HAP-1 (cell line): ENCODE measurements around the gene CYP19A1.
"Not testable (repeated sequence)": the region's sequence is repeated elsewhere in the genome, so short reads cannot be mapped to it uniquely, and the experiment has no call there.

Experiments
- DNase-seq, 2 experiments: peaks; one replicate each; pipeline ENCODE4 v3.0.0-alpha.2; 2016 to 2020; ENCODE audit warnings: low spot score in 2 of 2
- H3K27me3 ChIP-seq: fragments of 250-450 bp; sonication (Bioruptor Pico); 2 replicates; pipeline ENCODE4 v1.5.1; 2020; ENCODE audit warnings: low read depth, mild to moderate bottlenecking, moderate library complexity
- H3K36me3 ChIP-seq: fragments of 250-450 bp; sonication (Bioruptor Pico); replicated peaks from 2 replicates; pipeline ENCODE4 v1.5.1; 2020; ENCODE audit warnings: mild to moderate bottlenecking
- H3K4me1 ChIP-seq: fragments of 250-450 bp; sonication (Bioruptor Pico); 2 replicates; pipeline ENCODE4 v1.5.1; 2020; ENCODE audit warnings: mild to moderate bottlenecking
- H3K4me3 ChIP-seq: fragments of 250-450 bp; sonication (Bioruptor Pico); 2 replicates; pipeline ENCODE4 v1.5.1; 2020; ENCODE audit warnings: mild to moderate bottlenecking, moderate library complexity
- H3K9me3 ChIP-seq: fragments of 250-450 bp; sonication (Bioruptor Pico); 2 replicates; pipeline ENCODE4 v1.5.1; 2020; ENCODE audit warnings: mild to moderate bottlenecking, moderate library complexity
- in situ Hi-C: fragments of 300-500 bp; cut with MboI; formaldehyde crosslinking; loops from 3 replicates; pipeline ENCODE4 v1.14.3; 2020; ENCODE audit warnings: low sequenced_read_pairs, inconsistent platforms, mixed read lengths

The CYP19A1 gene

DNA sequence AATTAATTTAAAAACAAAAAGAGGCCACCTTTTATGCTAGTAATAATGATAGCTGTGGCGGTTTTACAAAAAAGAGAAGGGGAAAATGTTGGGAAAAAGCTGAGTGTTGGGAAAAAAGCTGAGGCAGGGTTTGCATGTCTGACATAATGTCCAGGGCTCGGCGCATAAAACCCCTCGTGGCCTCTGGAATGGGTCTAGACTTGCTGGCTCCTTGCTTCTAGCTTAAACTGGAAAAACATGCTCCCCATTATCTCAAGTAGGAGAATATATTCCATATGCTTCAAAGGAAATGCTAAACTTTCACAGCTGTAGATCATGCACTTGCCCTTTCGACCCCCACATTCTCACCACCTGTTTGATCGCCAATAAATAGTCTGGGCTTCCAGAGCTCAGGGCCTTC lies 53.0 kb downstream of the CYP19A1 start:
- no peaks in the 10 kb centered on the region for H3K36me3 ChIP-seq
- H3K4me3 ChIP-seq: no peak overlapping the region
- H3K4me1 ChIP-seq: no peaks in the 10 kb centered on the region
- in situ Hi-C loops: no loop called here
- no peaks in the 10 kb centered on the region for H3K9me3 ChIP-seq
- DNase-seq: no peak
- H3K27me3 ChIP-seq: no peaks in the 10 kb centered on the region

DNA sequence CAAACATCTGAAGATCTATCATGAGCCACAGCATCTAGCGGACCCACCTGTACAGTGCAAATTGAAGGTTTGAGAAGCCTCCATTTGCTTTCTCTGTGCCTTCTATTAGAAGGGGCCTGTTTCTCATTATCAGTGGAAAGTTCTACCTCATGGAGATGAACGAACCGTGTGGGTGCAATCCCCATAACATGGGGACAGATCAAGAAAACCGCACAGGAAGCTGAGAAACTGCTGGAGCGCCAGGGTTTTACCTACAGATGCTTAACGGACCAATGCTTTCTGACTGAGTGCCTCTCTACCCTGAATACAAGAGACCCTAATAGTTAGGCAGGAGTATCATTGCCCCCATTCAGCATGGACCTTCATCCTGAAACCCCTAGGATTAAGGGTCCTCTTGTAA lies 53.5 kb downstream of the CYP19A1 start:
- H3K27me3 ChIP-seq: no peaks in the 10 kb centered on the region
- in situ Hi-C loops: no loop called here
- no peak for DNase-seq
- H3K4me3 ChIP-seq: no peak overlapping the region
- H3K9me3 ChIP-seq: no peaks in the 10 kb centered on the region
- H3K4me1 ChIP-seq: no peaks in the 10 kb centered on the region
- H3K36me3 ChIP-seq: no peaks in the 10 kb centered on the region

DNA sequence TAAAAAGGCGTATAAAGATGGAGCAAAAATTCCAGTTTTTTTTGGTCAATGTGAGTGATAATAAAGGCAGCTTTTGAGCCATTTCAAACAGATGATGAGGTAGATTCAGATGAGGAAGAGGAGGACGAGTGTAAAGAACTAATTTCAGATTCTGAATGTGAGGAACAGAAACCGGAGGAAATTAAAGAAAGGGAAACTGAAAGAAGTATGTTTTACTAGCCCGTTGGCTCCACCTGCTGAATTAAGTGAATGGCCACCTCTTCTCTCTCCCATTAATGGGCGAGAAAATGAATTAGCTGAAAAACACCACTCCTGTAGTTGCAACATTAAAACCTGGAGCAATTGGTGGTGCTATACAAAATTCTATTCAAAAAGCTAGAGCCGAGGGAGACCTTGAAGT lies 55.4 kb downstream of the CYP19A1 start:
- Histone ChIP-seq H3K36me3 (no peaks in the 10 kb centered on the region), H3K4me3 (no peak overlapping the region), H3K4me1 (no peaks in the 10 kb centered on the region), H3K9me3 (no peaks in the 10 kb centered on the region), H3K27me3 (peaks cover 5% of the 10 kb centered on the region; the same call in 1 of the 2 replicates)
- in situ Hi-C loops: no loop called here
- DNase-seq: no peak

DNA sequence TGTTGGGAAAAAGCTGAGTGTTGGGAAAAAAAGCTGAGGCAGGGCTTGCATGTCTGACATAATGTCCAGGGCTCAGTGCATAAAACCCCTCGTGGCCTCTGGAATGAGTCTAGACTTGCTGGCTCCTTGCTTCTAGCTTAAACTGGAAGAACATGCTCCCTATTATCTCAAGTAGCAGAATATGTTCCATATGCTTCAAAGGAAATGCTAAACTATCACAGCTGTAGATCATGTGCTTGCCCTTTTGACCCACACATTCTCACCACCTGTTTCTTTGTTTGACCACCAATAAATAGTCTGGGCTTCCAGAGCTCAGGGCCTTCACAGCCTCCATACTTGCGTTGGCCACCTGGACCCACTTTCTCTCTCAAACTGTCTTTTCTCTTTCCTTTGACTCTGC lies 56.2 kb downstream of the CYP19A1 start:
- DNase-seq, H3K27me3 ChIP-seq, H3K4me3 ChIP-seq, in situ Hi-C loops, H3K36me3 ChIP-seq, H3K4me1 ChIP-seq, H3K9me3 ChIP-seq: not testable (repeated sequence)

DNA sequence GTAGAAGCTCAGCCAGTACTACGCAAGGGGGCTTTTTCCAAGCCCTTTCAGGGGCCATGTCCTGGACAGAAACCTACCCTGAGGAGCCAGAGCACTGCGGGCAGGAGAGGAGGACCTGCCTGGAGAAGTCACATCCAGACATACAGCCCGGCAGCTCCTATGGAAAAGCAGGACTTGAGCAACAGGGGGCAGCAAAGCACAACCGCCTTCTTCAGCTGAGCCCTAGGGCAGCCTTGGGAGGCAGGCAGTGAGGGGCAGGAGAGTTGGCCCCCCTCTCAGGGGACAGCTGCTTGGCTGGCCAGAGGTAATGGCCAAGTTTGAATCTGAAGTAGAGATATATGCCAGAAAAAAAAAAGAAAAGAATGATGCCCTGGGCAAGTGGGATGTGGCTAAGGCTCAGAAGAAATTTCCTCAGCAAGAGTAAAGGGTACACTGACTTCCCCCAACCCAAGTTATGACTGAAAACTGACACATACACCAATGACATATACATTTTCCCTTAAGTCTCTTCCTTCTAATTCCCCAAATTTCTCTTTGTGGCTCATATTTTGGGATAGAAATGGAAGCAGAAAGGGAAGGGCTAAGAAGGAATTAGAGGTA lies 56.9 kb downstream of the CYP19A1 start:
- no peaks in the 10 kb centered on the region for H3K9me3 ChIP-seq
- peak in 1 of 2 experiments; percentile 61 for DNase-seq
- H3K4me3 ChIP-seq: no peak overlapping the region
- no peaks in the 10 kb centered on the region for H3K36me3 ChIP-seq
- peaks cover 8% of the 10 kb centered on the region; the same call in 1 of the 2 replicates for H3K27me3 ChIP-seq
- in situ Hi-C loops: no loop called here
- H3K4me1 ChIP-seq: no peaks in the 10 kb centered on the region

DNA sequence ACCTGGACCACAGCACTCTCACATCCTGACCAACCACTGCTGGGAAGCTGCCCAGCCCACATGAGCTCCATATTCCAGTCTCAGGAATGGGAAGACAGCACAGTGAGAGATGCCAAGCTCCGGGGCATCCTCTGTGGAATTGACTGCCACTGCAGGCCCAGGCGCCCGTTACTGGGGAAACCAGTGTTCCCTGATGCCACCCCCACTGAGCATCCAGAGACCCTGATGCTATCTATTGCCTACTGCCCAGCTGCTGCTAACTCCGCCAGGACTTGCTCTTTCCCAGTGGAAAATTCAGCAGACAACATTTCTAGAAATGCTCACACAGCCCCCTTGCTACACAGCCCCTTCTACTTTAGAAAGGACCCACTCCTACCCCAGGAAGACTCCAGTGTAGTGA lies 57.6 kb downstream of the CYP19A1 start:
- Histone ChIP-seq H3K36me3 (no peaks in the 10 kb centered on the region), H3K4me3 (no peak overlapping the region), H3K9me3 (no peaks in the 10 kb centered on the region), H3K4me1 (no peaks in the 10 kb centered on the region), H3K27me3 (peaks cover 8% of the 10 kb centered on the region; the same call in 1 of the 2 replicates)
- in situ Hi-C loops: no loop called here
- DNase-seq: no peak

DNA sequence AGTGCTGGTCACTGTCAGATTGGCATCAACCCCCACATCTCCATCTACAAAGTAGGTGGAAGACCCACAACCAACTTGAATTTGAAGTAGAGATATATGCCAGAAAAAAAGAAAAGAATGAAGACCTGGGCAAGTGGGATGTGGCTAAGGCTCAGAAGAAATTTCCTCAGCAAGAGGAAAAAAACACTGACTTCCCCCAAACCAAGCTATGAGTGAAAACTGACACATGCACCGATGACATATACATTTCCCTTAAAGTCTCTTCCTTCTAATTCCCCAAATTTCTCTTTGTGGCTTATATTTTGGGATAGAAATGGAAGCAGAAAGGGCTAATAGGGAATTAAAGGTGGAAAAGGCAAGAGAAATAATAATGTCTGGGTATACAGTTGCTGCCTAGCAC lies 59.0 kb downstream of the CYP19A1 start:
- Histone ChIP-seq H3K4me1 (no peaks in the 10 kb centered on the region), H3K9me3 (no peaks in the 10 kb centered on the region), H3K4me3 (no peak overlapping the region), H3K36me3 (no peaks in the 10 kb centered on the region), H3K27me3 (peaks cover 8% of the 10 kb centered on the region; the same call in 1 of the 2 replicates)
- no peak for DNase-seq
- in situ Hi-C loops: no loop called here

DNA sequence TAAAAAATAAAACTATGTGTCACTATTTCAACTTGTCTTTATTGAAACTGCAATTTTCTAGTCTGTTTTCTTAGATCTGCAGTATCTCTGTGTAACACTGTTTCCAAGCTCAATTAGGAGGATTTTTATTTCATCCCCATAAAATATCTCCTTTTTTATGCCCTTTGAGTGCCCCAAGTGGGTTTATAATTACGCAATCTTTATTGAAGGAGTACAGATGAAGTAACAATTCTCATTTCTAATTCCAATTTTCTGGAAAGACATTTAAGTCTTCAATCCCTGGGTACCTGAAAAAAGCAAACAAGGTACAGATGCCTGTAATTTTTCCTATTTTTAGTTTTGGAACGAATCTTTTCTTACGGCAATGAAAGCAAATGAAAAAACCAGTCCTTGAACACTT lies 61.3 kb downstream of the CYP19A1 start:
- no peaks in the 10 kb centered on the region for H3K36me3 ChIP-seq
- no peaks in the 10 kb centered on the region for H3K4me1 ChIP-seq
- H3K27me3 ChIP-seq: peaks cover 8% of the 10 kb centered on the region; the same call in 1 of the 2 replicates
- H3K9me3 ChIP-seq: no peaks in the 10 kb centered on the region
- in situ Hi-C loops: no loop called here
- DNase-seq: no peak
- H3K4me3 ChIP-seq: no peak overlapping the region

DNA sequence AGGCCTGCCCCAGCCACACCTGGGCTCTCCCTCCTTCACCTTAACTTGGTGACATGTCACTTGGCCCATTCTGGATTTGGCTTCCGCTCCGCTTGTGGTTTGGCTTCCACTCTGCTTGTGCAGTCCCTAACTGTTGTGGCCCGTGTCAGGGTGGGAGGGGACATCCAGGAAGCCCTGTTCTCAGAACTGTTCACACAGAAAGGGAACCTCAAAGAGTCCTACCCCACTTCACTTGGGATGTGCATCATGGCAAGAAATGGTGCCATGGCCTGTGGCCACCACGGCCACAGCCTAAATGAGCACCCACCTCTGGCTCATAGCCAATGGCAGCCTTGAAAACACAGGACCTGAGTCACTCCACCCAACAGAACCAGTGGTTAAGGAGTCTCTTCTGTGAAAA lies 63.4 kb downstream of the CYP19A1 start:
- Histone ChIP-seq H3K36me3 (no peaks in the 10 kb centered on the region), H3K4me3 (no peak overlapping the region), H3K4me1 (no peaks in the 10 kb centered on the region), H3K27me3 (peaks cover 8% of the 10 kb centered on the region; the same call in 1 of the 2 replicates), H3K9me3 (no peaks in the 10 kb centered on the region)
- in situ Hi-C loops: no loop called here
- no peak for DNase-seq

DNA sequence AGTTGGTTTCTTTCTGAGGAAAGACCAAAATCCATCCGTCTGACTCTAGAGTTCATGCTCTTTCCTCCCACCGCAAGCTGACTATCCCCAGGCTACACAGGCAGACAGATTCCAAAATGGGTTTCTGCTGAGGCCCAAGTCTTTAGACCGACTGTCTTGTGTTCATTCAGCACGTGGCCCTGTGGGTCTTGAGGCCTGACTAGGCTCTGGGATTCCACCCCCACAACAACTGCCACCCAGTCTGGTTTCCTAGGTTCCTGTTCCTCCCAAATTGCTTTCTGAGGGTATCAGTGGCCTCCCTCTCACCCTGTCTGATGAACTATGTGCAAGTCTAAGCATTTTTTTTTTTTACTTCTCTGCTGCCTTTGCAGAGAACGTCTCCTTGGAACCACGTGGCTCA lies 67.7 kb downstream of the CYP19A1 start:
- no peaks in the 10 kb centered on the region; the same call in 1 of the 2 replicates for H3K4me1 ChIP-seq
- H3K9me3 ChIP-seq: no peaks in the 10 kb centered on the region
- in situ Hi-C loops: no loop called here
- no peak for DNase-seq
- no peaks in the 10 kb centered on the region for H3K36me3 ChIP-seq
- peaks cover 6% of the 10 kb centered on the region for H3K27me3 ChIP-seq
- no peak overlapping the region for H3K4me3 ChIP-seq

DNA sequence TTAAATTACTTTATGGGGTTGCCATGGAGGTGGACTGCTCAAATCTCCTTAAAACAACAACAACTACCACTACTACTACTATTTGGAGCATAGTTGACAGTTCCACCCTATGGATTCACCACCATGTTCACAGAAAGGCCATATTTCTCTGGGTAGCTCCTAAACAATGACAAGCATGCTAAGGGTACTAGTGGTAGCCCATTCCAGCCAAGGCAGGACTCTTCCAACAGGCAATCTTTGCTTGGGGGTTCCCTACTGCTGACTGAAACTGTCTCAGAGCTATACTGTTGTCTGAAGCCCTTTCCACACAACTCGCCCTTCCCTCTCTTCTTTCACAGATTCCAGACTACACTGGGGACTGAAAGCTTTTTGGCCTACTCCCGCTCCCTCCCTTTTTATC lies 68.9 kb downstream of the CYP19A1 start:
- Histone ChIP-seq H3K9me3 (no peaks in the 10 kb centered on the region), H3K36me3 (no peaks in the 10 kb centered on the region), H3K4me1 (no peaks in the 10 kb centered on the region; the same call in 1 of the 2 replicates), H3K4me3 (no peak overlapping the region), H3K27me3 (peaks cover 6% of the 10 kb centered on the region)
- in situ Hi-C loops: no loop called here
- DNase-seq: no peak

DNA sequence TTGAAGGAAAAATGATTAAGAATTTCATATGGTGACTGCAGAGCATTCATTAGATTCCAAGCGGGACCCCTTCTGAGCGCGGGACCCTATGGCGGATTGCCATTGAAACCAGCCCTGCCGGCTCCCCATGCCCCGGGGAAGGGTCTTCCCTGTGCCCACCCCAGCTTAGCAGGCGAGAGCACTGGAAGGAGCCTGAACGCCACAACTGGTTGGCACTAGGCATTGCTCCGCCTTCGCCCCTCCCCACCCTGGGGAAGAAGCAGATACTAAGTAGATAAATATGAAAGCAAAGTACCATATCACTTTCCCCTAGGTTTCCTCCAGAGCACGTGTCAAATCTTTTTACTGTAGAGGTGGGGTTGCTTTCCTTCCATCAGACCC lies 70.7 kb downstream of the CYP19A1 start:
- in situ Hi-C loops: no loop called here
- H3K4me3 ChIP-seq: peak overlapping the region; percentile 23
- DNase-seq: peak in 1 of 2 experiments; percentile 38
- H3K27me3 ChIP-seq: peaks cover 6% of the 10 kb centered on the region
- no peaks in the 10 kb centered on the region for H3K36me3 ChIP-seq
- H3K4me1 ChIP-seq: no peaks in the 10 kb centered on the region; the same call in 1 of the 2 replicates
- no peaks in the 10 kb centered on the region for H3K9me3 ChIP-seq

DNA sequence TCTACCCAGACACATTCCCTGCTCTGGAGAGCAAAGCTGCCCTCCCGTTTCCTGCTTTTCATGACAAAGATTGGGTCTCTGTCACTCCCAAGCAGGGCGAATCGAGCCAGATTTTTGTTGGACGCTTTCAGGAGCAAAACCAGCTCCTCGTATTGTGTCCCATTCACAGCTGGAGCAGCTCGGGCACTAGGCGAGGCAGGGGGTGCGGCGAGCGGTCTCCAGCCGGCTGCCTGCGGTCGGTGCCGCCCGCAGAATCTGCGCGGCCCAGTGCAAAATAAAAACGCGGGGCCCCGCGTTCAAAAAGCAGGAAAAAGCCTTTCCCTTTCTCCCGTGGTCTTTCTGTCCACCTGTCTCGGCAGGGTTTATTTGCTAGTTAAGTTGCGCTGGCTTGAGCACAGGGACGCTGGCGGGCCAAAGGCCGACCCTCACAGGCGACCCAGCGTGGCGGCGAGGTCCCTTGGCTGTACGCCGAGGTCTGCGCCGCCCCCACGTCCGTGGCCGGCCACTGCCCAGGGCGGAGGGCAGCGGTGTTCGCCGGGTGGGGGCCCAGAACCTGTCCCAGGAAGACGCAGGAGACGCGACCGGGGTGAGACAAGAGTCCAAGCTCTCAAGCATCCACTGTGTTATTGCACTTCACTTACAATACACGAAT lies 71.2 kb downstream of the CYP19A1 start:
- Histone ChIP-seq H3K27me3 (peaks cover 6% of the 10 kb centered on the region), H3K4me1 (no peaks in the 10 kb centered on the region; the same call in 1 of the 2 replicates), H3K36me3 (no peaks in the 10 kb centered on the region), H3K9me3 (no peaks in the 10 kb centered on the region), H3K4me3 (peak overlapping the region; percentile 23)
- DNase-seq: peak in 1 of 2 experiments; percentile 23
- in situ Hi-C loops: no loop called here

DNA sequence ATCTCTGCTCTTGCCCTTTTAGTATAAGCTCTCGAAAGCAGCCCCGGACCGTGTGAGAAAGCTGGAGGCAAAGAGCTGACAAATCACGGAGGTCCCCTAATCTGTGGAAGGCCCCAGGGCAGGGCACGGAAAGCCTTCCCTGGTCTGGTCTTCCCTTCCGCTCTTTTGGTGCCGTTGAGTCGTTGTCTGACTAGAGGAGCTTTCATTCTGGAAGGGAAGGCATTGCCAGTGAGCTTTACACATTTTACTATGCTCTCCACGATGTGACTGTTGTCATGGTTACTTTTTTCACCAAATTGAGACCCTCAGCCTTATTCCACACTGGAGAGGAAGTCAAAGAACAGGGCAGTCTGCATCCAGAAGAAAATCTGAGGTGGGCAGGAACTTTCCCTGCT lies 71.7 kb downstream of the CYP19A1 start:
- no peak for DNase-seq
- Histone ChIP-seq H3K9me3 (no peaks in the 10 kb centered on the region), H3K36me3 (no peaks in the 10 kb centered on the region), H3K4me1 (no peaks in the 10 kb centered on the region; the same call in 1 of the 2 replicates), H3K4me3 (no peak overlapping the region; the same call in 1 of the 2 replicates), H3K27me3 (peaks cover 6% of the 10 kb centered on the region)
- in situ Hi-C loops: no loop called here
